ENCODE data around the gene FAM217B. TPM values are rescaled to one million over a fixed set of nuclear protein-coding genes. Genes with fewer than 3 reads are reported as not detected.

Gene FAM217B
- total RNA-seq, 4 donors from 2014 or later: 5.7 to 10.7 (median 7.9) TPM

DNA sequence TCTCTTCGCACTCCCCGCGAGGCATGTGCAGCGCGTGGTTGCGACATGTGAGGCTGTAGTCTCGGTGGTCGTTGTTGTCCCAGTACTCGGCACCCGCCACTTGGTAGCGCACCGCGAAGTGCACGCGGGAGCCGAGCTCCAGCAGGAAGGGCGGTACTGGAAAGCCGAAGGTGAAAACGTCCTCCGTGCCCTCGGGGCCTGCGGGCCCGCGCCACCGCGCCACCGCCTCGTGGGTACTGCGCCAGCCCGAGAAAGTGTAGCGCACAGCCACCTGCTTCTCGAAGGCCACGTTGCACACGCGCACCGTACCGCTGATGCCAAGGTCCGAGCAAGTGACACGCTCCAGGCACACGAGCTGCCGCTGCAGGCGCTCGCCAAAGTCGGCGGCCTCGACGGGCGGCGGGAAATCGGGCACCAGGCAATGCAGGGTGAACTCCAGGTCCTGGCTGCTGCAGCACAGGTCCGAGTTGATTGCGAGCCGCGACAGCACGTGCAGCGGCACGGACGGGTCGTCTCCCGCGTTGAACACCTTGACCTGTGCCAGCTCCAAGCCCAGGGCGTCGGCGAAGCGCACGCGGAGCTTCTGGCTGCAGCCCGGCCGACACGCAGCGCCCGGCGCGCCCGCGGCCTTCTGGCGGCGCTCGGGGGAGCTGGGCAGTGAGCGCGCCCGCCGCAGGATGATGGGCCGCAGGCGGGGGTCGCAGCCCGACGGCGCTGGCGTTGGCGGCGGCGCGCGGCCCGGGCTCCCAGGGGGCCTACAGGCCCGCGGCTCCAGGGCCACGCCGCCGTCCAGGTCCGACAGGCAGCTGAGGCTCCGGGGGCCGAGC lies 924 bp upstream of the FAM217B start:
- no peak for TF ChIP-seq CTCF (IDR thresholded peaks at IDR 0.05; ENCODE audit: low read depth)

GRCh38 chr20:59939879-59940128 lies 385 bp upstream of the FAM217B start:
- TF ChIP-seq CTCF (IDR thresholded peaks at IDR 0.05; ENCODE audit: low read depth): no peak

- TF ChIP-seq CTCF (IDR thresholded peaks at IDR 0.05; ENCODE audit: low read depth): no peak
Observed at GRCh38 chr20:59940956-59941294, 736 bp downstream of the FAM217B start.

GRCh38 chr20:59942245-59942644 lies 2.1 kb downstream of the FAM217B start:
- no peak for TF ChIP-seq CTCF (IDR thresholded peaks at IDR 0.05; ENCODE audit: low read depth)

- no peak for TF ChIP-seq CTCF (IDR thresholded peaks at IDR 0.05; ENCODE audit: low read depth)
Observed at GRCh38 chr20:59944726-59945125, 4.5 kb downstream of the FAM217B start.

- TF ChIP-seq CTCF (IDR thresholded peaks at IDR 0.05; ENCODE audit: low read depth): no peak
Observed at GRCh38 chr20:59945175-59945574, 5.0 kb downstream of the FAM217B start.

DNA sequence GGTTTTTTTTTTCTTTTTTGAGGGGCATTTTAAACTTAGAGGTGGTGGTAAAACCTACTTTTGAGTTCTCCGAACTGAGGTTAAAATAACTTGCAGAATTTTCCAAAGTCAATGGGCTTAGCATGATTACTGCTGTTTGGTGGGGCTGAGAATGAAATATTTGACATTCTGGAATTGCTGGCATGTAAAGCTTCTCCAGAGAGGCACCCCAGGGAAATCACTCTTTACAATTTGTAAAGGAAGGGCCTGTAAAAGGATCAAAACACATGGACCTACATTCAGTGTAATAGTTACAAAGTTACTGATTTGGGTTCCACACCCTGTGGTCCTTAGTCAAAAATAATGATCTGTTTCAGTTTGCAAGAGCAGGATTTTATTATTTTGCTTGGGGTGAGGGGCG lies 5.5 kb downstream of the FAM217B start:
- no peak for TF ChIP-seq CTCF (IDR thresholded peaks at IDR 0.05; ENCODE audit: low read depth)
